ENCODE results near the gene SLC1A7.

GRCh38 chr1:53166912-53167311 is 24.5 kb upstream of the SLC1A7 start:
- TF ChIP-seq POLR2A (IDR thresholded peaks at IDR 0.05) (no peak), CTCF (IDR thresholded peaks at IDR 0.05) (no peak), POLR2AphosphoS5 (IDR thresholded peaks at IDR 0.05; ENCODE audit: insufficient read depth in 1 of 2, low read depth in 1 of 2) (no peak)
